GM23248 (cell line): ENCODE measurements around the gene UCP2.

Experiments
- EZH2 ChIP-seq: fragments of 200-600 bp; sonication (generic); IDR thresholded peaks from 2 replicates; pipeline ENCODE4 v1.6.1; 2018; ENCODE audit warnings: antibody characterized with exemption, mild to moderate bottlenecking; ENCODE audit not compliant: insufficient read depth, poor library complexity, severe bottlenecking
- EZH2phosphoT487 ChIP-seq: fragments of 200-600 bp; sonication (generic); IDR thresholded peaks from 2 replicates; pipeline ENCODE4 v1.6.1; 2018; ENCODE audit warnings: antibody characterized with exemption, moderate library complexity, mild to moderate bottlenecking, low read depth; ENCODE audit not compliant: insufficient read depth

DNA sequence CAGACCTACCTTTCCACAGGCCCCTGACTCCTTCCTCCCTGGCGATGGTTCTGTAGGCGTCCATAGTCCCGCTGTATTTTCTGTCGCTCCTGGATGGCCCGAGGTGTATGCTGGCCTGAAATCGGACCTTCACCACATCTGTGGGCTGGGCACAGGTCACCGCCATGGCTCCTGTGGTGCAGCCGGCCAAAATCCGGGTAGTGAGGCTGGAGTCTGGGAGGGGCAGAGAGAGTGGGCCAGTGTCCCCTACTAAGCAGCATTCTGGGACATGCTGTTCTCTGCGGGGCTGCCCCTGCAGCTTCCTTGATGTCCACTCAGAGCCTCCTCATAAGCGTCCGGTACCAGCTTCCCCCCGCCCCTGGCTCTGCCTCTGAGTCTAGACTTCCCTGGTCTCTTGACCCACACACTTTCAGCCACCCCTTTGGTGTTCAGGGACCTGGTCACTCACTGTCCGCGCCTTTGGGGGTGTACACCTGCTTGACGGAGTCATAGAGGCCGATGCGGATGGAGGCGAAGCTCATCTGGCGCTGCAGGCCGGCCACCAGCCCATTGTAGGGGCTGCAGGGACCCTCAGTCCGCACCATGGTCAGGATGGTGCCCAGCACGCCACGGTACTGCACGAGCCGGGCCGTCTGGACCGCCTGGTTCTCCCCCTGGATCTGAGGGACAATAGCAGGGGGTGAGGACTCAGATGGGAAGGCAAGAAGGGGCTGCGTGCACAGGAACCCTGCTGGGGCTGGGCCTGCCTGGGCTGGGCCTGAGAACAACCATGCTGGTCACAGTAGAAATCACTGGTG is 23.3 kb upstream of the UCP2 start:
- TF ChIP-seq EZH2 (no peak), EZH2phosphoT487 (no peak)
